ENCODE results near the gene IL15RA. TPM values are rescaled to one million over a fixed set of nuclear protein-coding genes. Genes with fewer than 3 reads are reported as not detected.

IL15RA gene
- total and polyA plus RNA-seq, 4 donors, result 6.6 to 10.7 (median 9.4) TPM

DNA sequence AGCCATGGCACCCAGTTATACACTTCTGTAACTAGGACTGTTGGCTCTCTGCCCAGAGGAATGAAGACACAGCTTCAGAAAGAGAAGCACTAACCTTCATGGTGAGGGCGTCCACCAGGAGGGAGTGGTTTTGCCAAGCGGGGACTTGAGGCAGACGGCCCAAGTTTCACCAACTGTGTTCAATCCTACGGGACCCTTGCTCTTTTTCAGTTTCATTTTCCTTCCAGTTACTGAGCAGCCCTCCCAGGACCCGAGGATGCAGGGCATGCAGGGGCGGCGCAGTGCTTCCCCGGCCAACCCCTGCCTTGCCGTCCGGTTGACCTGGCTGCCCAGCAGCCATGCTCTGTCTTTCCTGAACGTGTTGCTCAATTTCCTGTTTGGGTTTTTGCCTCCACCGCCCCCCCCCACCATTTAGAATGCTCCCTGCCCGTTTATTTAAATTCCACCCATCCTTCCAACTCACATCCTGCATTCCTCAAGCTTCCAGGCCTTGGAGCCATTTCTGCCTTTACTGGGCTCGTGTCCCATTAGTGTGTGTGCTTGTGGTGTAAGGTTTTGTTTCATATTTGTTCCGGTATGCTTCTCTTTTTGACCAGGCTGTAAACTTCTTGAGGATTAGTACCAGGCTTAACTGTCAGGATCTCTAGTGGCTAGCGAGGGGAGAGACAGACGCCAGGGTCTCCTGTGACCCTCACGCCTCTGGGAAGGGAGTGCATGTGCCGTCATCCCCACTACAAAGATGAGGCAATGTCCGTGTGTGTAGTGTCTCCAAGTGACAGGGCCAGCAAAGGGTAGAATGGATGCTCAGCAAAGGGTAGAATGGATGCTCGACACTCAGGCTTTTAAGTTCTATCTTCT is 31.6 kb downstream of the IL15RA start:
- Histone ChIP-seq H3K27ac (ENCODE audit: low read depth in 1 of 2, low read length in 2 of 2) (peak overlapping the region; percentile 80 to 83), H3K27me3 (ENCODE audit: control insufficient read depth in 4 of 4, insufficient read depth in 4 of 4, low read length in 3 of 4) (no peaks in the 10 kb centered on the region), H3K4me3 (ENCODE audit: low read depth in 1 of 3, low read length in 3 of 3) (peak overlapping the region in 1 of 3 donors; percentile 12), H3K9me3 (ENCODE audit: control insufficient read depth in 4 of 4, low read length in 3 of 4) (no peaks in the 10 kb centered on the region), H3K9ac (ENCODE audit: low read depth in 1 of 2, low read length in 2 of 2) (peak overlapping the region in 1 of 2 donors; percentile 21), H3K36me3 (ENCODE audit: control insufficient read depth in 4 of 4, insufficient read depth in 3 of 4, low read depth in 1 of 4, low read length in 3 of 4) (no peaks in the 10 kb centered on the region), H3K4me1 (ENCODE audit: control insufficient read depth in 4 of 4, insufficient read depth in 4 of 4, low read length in 3 of 4) (peaks cover 2 to 20% (median 8%) of the 10 kb centered on the region in 4 donors)
- DNase-seq (ENCODE audit: low spot score), result no peak
- 59% methylated on average over 21 of the region's 21 CpGs for WGBS
- TF ChIP-seq CTCF (IDR thresholded peaks at IDR 0.05; ENCODE audit: low read depth, low read length, missing input control) (no peak), SP1 (IDR thresholded peaks at IDR 0.05) (peak; percentile 30), YY1 (IDR thresholded peaks at IDR 0.05) (no peak), TAF1 (conservative IDR thresholded peaks at IDR 0.05) (no peak), HNF4A (conservative IDR thresholded peaks at IDR 0.05) (no peak), JUND (IDR thresholded peaks at IDR 0.05) (no peak), EGR1 (IDR thresholded peaks at IDR 0.05; ENCODE audit: low read depth in 2 of 2) (no peak), HNF4G (IDR thresholded peaks at IDR 0.05) (no peak), REST (IDR thresholded peaks at IDR 0.05) (peak; percentile 51), GABPA (IDR thresholded peaks at IDR 0.05 in 1 of 2, conservative IDR thresholded peaks at IDR 0.05 in 1 of 2) (peak in 1 of 2 donors; percentile 8), NR2F2 (IDR thresholded peaks at IDR 0.05) (peak; percentile 95), FOXA2 (IDR thresholded peaks at IDR 0.05) (no peak), RAD21 (IDR thresholded peaks at IDR 0.05) (peak in 1 of 2 donors; percentile 3), RXRA (IDR thresholded peaks at IDR 0.05) (peak; percentile 30 to 33), FOXA1 (IDR thresholded peaks at IDR 0.05) (no peak)
- TF ChIP-seq, protein P1, sequence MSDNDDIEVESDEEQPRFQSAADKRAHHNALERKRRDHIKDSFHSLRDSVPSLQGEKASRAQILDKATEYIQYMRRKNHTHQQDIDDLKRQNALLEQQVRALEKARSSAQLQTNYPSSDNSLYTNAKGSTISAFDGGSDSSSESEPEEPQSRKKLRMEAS (IDR thresholded peaks at IDR 0.05), result peak; percentile 32
- TF ChIP-seq, protein P2, sequence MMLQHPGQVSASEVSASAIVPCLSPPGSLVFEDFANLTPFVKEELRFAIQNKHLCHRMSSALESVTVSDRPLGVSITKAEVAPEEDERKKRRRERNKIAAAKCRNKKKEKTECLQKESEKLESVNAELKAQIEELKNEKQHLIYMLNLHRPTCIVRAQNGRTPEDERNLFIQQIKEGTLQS (IDR thresholded peaks at IDR 0.05), result no peak
- TF ChIP-seq, protein P3, sequence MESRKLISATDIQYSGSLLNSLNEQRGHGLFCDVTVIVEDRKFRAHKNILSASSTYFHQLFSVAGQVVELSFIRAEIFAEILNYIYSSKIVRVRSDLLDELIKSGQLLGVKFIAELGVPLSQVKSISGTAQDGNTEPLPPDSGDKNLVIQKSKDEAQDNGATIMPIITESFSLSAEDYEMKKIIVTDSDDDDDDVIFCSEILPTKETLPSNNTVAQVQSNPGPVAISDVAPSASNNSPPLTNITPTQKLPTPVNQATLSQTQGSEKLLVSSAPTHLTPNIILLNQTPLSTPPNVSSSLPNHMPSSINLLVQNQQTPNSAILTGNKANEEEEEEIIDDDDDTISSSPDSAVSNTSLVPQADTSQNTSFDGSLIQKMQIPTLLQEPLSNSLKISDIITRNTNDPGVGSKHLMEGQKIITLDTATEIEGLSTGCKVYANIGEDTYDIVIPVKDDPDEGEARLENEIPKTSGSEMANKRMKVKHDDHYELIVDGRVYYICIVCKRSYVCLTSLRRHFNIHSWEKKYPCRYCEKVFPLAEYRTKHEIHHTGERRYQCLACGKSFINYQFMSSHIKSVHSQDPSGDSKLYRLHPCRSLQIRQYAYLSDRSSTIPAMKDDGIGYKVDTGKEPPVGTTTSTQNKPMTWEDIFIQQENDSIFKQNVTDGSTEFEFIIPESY (IDR thresholded peaks at IDR 0.05), result no peak
